ENCODE data around the gene FBXW9. TPM values are rescaled to one million over a fixed set of nuclear protein-coding genes. Genes with fewer than 3 reads are reported as not detected.

Gene FBXW9
- total and polyA plus RNA-seq, 9 donors, result 3.9 to 5.7 (median 4.6) TPM

DNA sequence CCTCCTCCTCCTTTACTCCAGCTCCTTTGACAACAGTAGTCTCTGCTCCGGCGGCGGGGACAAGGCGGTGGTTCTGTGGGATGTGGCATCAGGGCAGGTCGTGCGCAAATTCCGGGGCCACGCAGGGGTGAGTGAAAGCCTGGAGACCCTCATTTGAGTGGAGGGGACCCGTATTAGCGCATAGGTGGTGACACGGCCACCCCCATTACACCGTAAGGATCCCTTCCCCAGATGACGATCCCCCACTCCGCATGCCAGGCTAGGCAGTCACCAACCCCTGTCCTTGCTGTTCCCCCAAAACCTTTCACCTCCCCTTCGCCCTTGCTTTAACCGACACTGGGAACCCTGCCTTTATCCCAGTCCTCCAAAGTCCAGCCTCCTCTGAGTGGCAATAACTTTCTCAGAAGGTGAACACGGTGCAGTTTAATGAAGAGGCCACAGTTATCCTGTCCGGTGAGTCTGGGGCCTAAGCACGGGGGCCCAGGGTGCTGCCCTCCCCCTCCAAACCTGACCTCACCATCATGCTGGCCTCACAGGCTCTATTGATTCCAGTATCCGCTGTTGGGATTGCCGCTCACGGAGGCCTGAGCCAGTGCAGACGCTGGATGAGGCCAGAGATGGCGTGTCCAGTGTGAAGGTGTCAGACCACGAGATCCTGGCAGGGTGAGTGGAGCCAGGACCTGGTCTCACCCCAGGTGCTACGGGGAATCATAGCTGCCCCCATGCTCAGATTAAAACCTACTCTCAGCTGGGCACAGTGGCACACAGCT is 26.1 kb downstream of the FBXW9 start:
- Histone ChIP-seq H3K9me3 (replicated peaks; ENCODE audit: control insufficient read depth, low read depth, low read length) (no peaks in the 10 kb centered on the region), H3K27ac (ENCODE audit: low read length) (peak overlapping the region; percentile 96), H3K27me3 (ENCODE audit: control insufficient read depth, insufficient read depth, low read length) (no peaks in the 10 kb centered on the region), H3K4me1 (ENCODE audit: control insufficient read depth, insufficient read depth, low read length) (peaks cover 34% of the 10 kb centered on the region), H3K4me3 (ENCODE audit: low read length) (peak overlapping the region; percentile 90), H3K36me3 (ENCODE audit: control insufficient read depth, insufficient read depth, low read length) (peaks cover 38% of the 10 kb centered on the region)
- DNase-seq, result no peak
- 56% methylated on average over 18 of the region's 26 CpGs for WGBS (ENCODE audit: insufficient coverage)

DNA sequence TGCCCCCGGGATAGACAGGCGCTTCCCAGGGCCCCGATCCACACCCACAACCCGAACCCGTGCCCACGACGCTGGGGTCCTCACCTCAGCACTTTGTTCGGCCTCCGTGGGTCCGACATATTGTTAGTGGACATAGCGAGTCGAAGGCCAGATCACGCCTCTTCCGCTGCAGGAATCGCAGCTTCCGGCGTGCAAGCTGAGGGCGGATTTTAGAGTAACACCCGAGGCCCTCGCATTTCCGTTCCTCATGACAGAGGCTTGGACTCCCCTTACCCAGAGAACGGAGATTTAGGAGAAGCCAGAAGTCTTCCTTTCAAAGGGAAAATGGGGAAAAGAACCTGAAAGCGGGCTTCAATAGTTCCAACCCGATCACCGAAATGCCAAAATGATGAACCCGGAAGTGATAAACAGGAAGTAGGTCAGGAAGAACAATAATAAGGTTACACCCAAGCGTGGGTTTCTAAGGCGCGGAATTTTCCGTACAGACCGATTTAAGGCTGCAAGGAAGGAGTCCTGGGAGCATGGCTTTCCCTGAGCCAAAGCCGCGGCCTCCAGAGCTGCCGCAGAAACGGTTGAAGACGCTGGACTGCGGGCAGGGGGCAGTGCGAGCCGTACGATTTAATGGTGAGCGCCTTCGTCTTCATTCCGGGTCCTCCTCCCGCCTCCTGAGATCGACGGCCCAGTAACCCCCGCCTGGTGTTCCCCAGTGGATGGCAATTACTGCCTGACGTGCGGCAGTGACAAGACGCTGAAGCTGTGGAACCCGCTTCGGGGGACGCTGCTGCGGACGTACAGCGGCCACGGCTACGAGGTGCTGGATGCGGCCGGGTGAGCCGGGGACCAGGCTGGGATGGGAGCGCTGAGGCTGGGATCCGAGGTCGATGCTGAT is 26.9 kb downstream of the FBXW9 start:
- peaks cover 41% of the 10 kb centered on the region for H3K36me3 ChIP-seq (ENCODE audit: control insufficient read depth, insufficient read depth, low read length)
- WGBS (ENCODE audit: insufficient coverage), result under 1% methylated on average over 52 of the region's 64 CpGs
- no peaks in the 10 kb centered on the region for H3K9me3 ChIP-seq (replicated peaks; ENCODE audit: control insufficient read depth, low read depth, low read length)
- peak overlapping the region; percentile 90 for H3K4me3 ChIP-seq (ENCODE audit: low read length)
- peaks cover 34% of the 10 kb centered on the region for H3K4me1 ChIP-seq (ENCODE audit: control insufficient read depth, insufficient read depth, low read length)
- peak overlapping the region; percentile 96 for H3K27ac ChIP-seq (ENCODE audit: low read length)
- H3K27me3 ChIP-seq (ENCODE audit: control insufficient read depth, insufficient read depth, low read length), result no peaks in the 10 kb centered on the region
- peak; percentile 94 for DNase-seq

DNA sequence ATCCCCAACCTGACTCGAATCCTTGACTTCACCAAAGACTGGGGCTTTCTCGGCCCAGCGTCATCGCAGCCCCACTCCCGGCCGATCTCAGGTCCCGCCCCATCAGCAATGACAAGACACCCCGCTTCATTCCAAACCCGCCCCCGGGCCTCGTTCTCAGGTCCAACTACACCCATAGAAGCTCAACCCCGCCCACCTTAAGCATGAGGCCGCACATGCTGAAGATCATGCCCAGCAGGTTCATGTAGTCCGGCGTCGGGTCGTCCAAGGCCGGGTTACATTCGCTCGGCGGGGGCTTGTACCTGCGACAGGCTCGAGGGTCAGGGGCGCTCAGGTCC is 27.5 kb downstream of the FBXW9 start:
- Histone ChIP-seq H3K36me3 (ENCODE audit: control insufficient read depth, insufficient read depth, low read length) (peaks cover 39% of the 10 kb centered on the region), H3K9me3 (replicated peaks; ENCODE audit: control insufficient read depth, low read depth, low read length) (no peaks in the 10 kb centered on the region), H3K27ac (ENCODE audit: low read length) (peak overlapping the region; percentile 96), H3K4me3 (ENCODE audit: low read length) (peak overlapping the region; percentile 90), H3K27me3 (ENCODE audit: control insufficient read depth, insufficient read depth, low read length) (no peaks in the 10 kb centered on the region), H3K4me1 (ENCODE audit: control insufficient read depth, insufficient read depth, low read length) (peaks cover 34% of the 10 kb centered on the region)
- peak; percentile 82 for DNase-seq
- 0% methylated on average over 23 of the region's 24 CpGs for WGBS (ENCODE audit: insufficient coverage)

- H3K9me3 ChIP-seq (replicated peaks; ENCODE audit: control insufficient read depth, low read depth, low read length), result no peaks in the 10 kb centered on the region
- peaks cover 39% of the 10 kb centered on the region for H3K36me3 ChIP-seq (ENCODE audit: control insufficient read depth, insufficient read depth, low read length)
- no peaks in the 10 kb centered on the region for H3K27me3 ChIP-seq (ENCODE audit: control insufficient read depth, insufficient read depth, low read length)
- no peak for DNase-seq
- H3K27ac ChIP-seq (ENCODE audit: low read length), result peak overlapping the region; percentile 96
- peak overlapping the region; percentile 90 for H3K4me3 ChIP-seq (ENCODE audit: low read length)
- H3K4me1 ChIP-seq (ENCODE audit: control insufficient read depth, insufficient read depth, low read length), result peaks cover 34% of the 10 kb centered on the region
- WGBS (ENCODE audit: insufficient coverage), result 68% methylated on average over 4 of the region's 8 CpGs
Observed at GRCh38 chr19:12668346-12668745, 28.1 kb downstream of the FBXW9 start.

DNA sequence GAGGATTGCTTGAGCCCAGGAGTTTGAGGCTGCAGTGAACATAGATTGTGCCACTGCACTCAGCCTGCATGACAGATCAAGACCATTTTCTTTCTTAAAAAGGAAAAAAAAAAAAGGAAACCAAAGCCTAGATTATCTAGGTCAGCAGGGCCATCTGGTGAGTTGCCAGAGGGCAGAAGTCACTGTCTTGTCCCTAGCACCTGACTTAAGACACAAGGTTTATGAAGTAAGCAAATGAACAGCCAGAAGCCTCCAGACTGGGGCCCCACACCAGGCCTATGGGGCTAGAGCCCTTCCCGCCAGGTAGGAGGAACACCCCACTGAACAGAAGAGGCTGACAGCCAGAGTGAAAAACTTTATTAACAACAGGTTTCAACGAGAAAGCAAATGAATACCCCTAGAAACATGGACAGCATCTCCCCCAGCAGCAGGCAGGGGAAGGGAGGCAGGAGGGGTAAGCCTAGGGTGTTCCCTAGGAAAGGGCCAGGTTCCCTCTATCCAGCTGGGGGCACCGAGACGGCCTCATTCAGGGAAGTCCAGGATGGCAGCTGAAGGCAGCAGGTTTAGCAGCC is 28.6 kb downstream of the FBXW9 start:
- Histone ChIP-seq H3K27ac (ENCODE audit: low read length) (no peak overlapping the region), H3K9me3 (replicated peaks; ENCODE audit: control insufficient read depth, low read depth, low read length) (no peaks in the 10 kb centered on the region), H3K36me3 (ENCODE audit: control insufficient read depth, insufficient read depth, low read length) (peaks cover 39% of the 10 kb centered on the region), H3K4me1 (ENCODE audit: control insufficient read depth, insufficient read depth, low read length) (peaks cover 34% of the 10 kb centered on the region), H3K27me3 (ENCODE audit: control insufficient read depth, insufficient read depth, low read length) (no peaks in the 10 kb centered on the region), H3K4me3 (ENCODE audit: low read length) (no peak overlapping the region)
- WGBS (ENCODE audit: insufficient coverage), result 40% methylated on average over 1 of the region's 4 CpGs
- no peak for DNase-seq

GRCh38 chr19:12666265-12667048 is 30.0 kb downstream of the FBXW9 start, which contains the start of the genes MAN2B1 and WDR83:
TSS of gene MAN2B1 (minus strand) at chr19:12666742. CDS start at chr19:12666701, 41 bp downstream.
TSS of gene WDR83 (plus strand) at chr19:12666807. CDS start at chr19:12669791, 2,984 bp downstream.
- peaks cover 34% of the 10 kb centered on the region for H3K4me1 ChIP-seq (ENCODE audit: control insufficient read depth, insufficient read depth, low read length)
- peak within 1 kb of the TSS; percentile 31 for H3K27ac ChIP-seq (ENCODE audit: low read length)
- 2% methylated on average over 45 of the region's 46 CpGs for WGBS (ENCODE audit: insufficient coverage)
- H3K36me3 ChIP-seq (ENCODE audit: control insufficient read depth, insufficient read depth, low read length), result peaks cover 40% of the 10 kb centered on the region
- H3K9me3 ChIP-seq (replicated peaks; ENCODE audit: control insufficient read depth, low read depth, low read length), result no peaks in the 10 kb centered on the region
- DNase-seq, result peak; percentile 87
- peak within 1 kb of the TSS; percentile 90 for H3K4me3 ChIP-seq (ENCODE audit: low read length)
- no peaks in the 10 kb centered on the region for H3K27me3 ChIP-seq (ENCODE audit: control insufficient read depth, insufficient read depth, low read length)

DNA sequence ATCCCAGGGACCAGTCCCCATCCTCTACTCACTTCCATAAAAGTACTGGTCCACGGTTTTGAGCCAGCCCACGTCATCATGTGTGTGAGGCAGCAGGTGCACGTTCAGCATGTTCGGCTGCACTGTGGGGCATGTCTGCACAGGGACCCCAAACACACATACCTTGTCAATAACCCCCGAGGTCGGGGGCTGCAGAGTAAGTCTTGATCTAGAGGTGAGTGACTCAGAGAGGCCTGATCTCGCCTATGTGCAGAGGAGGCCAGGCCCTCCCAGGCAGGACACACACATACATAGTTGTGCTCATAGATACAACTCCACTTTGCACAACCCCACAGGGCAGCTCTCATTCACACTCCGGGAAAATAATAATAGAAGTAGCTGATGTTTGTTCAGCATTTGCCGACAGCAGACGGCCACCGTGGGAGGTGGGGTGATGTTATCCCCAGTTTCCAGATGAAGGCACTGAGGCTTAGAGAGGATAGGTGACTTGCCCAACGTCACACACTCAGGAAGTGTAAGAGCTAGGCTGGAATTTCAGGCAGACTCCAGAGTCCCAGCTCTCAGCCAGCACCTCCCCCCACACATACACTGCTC is 30.7 kb downstream of the FBXW9 start:
- WGBS (ENCODE audit: insufficient coverage), result 52% methylated on average over 6 of the region's 12 CpGs
- H3K4me1 ChIP-seq (ENCODE audit: control insufficient read depth, insufficient read depth, low read length), result peaks cover 34% of the 10 kb centered on the region
- peak overlapping the region; percentile 90 for H3K4me3 ChIP-seq (ENCODE audit: low read length)
- H3K9me3 ChIP-seq (replicated peaks; ENCODE audit: control insufficient read depth, low read depth, low read length), result no peaks in the 10 kb centered on the region
- peaks cover 44% of the 10 kb centered on the region for H3K36me3 ChIP-seq (ENCODE audit: control insufficient read depth, insufficient read depth, low read length)
- DNase-seq, result no peak
- no peak overlapping the region for H3K27ac ChIP-seq (ENCODE audit: low read length)
- no peaks in the 10 kb centered on the region for H3K27me3 ChIP-seq (ENCODE audit: control insufficient read depth, insufficient read depth, low read length)

- Histone ChIP-seq H3K27ac (ENCODE audit: low read length) (no peak overlapping the region), H3K4me1 (ENCODE audit: control insufficient read depth, insufficient read depth, low read length) (peaks cover 29% of the 10 kb centered on the region), H3K9me3 (replicated peaks; ENCODE audit: control insufficient read depth, low read depth, low read length) (no peaks in the 10 kb centered on the region), H3K27me3 (ENCODE audit: control insufficient read depth, insufficient read depth, low read length) (no peaks in the 10 kb centered on the region), H3K4me3 (ENCODE audit: low read length) (no peak overlapping the region), H3K36me3 (ENCODE audit: control insufficient read depth, insufficient read depth, low read length) (peaks cover 48% of the 10 kb centered on the region)
- DNase-seq, result peak; percentile 68
- 80% methylated on average over 10 of the region's 10 CpGs for WGBS (ENCODE audit: insufficient coverage)
Observed at GRCh38 chr19:12665281-12665573, 31.2 kb downstream of the FBXW9 start.

DNA sequence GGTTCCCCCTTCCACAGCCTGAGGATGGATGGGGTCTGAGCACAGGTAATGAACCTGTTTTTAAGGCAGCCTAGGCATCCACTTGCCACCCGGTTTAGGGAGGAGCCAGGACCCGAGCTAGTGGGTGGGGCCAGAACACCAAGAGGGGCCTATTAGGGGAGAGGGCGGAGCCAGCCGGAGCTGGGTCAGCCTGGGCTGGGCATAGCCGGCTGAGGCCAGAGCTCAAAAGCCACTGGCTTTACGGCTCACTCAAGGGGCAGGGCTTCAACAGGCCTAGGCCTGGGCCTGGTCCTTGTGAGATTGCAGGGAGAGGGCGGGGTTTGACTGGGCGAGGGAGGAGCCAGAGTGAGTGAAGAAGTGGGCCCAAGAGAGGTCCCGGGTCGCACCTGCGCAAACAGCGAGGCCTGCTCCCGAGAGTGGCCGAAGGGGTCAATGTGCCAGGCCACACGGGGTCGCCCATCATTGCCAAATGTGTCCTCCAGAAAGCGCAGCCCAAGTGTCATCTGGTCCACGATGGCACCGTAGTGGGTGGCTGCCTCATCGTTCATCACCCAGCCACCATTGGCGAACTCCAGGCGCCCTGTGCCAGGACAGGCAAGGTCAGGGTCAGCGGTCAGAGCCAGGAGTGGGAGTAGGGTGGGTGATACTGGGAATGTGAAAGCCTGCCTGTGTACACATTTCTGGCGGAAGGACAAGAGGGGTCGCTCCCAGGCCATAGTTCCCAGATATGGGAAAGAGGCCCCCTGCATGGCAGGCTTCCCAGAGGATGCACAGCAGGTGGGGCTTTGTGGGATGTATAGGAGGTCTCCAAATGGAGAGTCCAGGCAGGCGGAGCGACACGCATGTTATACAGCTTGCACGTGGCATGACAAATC is 31.8 kb downstream of the FBXW9 start:
- Histone ChIP-seq H3K4me3 (ENCODE audit: low read length) (no peak overlapping the region), H3K4me1 (ENCODE audit: control insufficient read depth, insufficient read depth, low read length) (peaks cover 25% of the 10 kb centered on the region), H3K9me3 (replicated peaks; ENCODE audit: control insufficient read depth, low read depth, low read length) (no peaks in the 10 kb centered on the region), H3K27me3 (ENCODE audit: control insufficient read depth, insufficient read depth, low read length) (no peaks in the 10 kb centered on the region), H3K27ac (ENCODE audit: low read length) (no peak overlapping the region), H3K36me3 (ENCODE audit: control insufficient read depth, insufficient read depth, low read length) (peaks cover 48% of the 10 kb centered on the region)
- WGBS (ENCODE audit: insufficient coverage), result 81% methylated on average over 29 of the region's 29 CpGs
- DNase-seq, result no peak

Data from muscle of leg (tissue), 11 donors.